Smooth muscle cell (in vitro differentiated cells): ENCODE measurements around the gene PET100. TPM values are rescaled to one million over a fixed set of nuclear protein-coding genes. Genes with fewer than 3 reads are reported as not detected.

Experiments used
- DNase-seq: peaks from one replicate; lab custom pipeline; 2025; ENCODE audit not compliant: unreplicated experiment; lab: John Stamatoyannopoulos, UW
- H2AFZ ChIP-seq: fragments of 200-600 bp; sonication (generic); 2 replicates; pipeline ENCODE4 v1.6.0; 2016; ENCODE audit warnings: antibody characterized with exemption, low read depth, mild to moderate bottlenecking
- H3F3A ChIP-seq: fragments of 200-600 bp; sonication (generic); 2 replicates; pipeline ENCODE4 v1.6.0; 2017; ENCODE audit warnings: antibody characterized with exemption, low read depth
- H3K27ac ChIP-seq: fragments of 200-600 bp; sonication (generic); 2 replicates; pipeline ENCODE4 v1.5.1; 2016; ENCODE audit warnings: low read depth, mild to moderate bottlenecking
- H3K27me3 ChIP-seq: fragments of 200-600 bp; sonication (generic); 2 replicates; pipeline ENCODE4 v1.6.1; 2016; ENCODE audit warnings: low read depth, mild to moderate bottlenecking
- H3K36me3 ChIP-seq: fragments of 200-600 bp; sonication (generic); 2 replicates; pipeline ENCODE4 v1.5.1; 2016; ENCODE audit warnings: low read depth
- H3K4me1 ChIP-seq: fragments of 200-600 bp; sonication (generic); 2 replicates; pipeline ENCODE4 v1.5.1; 2016; ENCODE audit warnings: low read depth
- H3K4me2 ChIP-seq: fragments of 200-600 bp; sonication (generic); 2 replicates; pipeline ENCODE4 v1.6.0; 2016; ENCODE audit warnings: mild to moderate bottlenecking
- H3K4me3 ChIP-seq: fragments of 200-600 bp; sonication (generic); 2 replicates; pipeline ENCODE4 v1.5.1; 2016; ENCODE audit warnings: mild to moderate bottlenecking
- H3K79me2 ChIP-seq: fragments of 200-600 bp; sonication (generic); 2 replicates; pipeline ENCODE4 v1.6.0; 2016; ENCODE audit warnings: low read depth, mild to moderate bottlenecking
- H3K9ac ChIP-seq: fragments of 200-600 bp; sonication (generic); 2 replicates; pipeline ENCODE4 v1.6.0; 2016; ENCODE audit warnings: low read depth
- H3K9me3 ChIP-seq: fragments of 200-600 bp; sonication (generic); replicated peaks from 2 replicates; pipeline ENCODE4 v1.5.1; 2016; ENCODE audit warnings: low read depth
- H4K20me1 ChIP-seq: fragments of 200-600 bp; sonication (generic); 2 replicates; pipeline ENCODE4 v1.6.0; 2016; ENCODE audit warnings: low read depth
- CTCF ChIP-seq: fragments of 200-600 bp; sonication (generic); IDR thresholded peaks from 2 replicates; pipeline ENCODE4 v1.5.1; 2017; ENCODE audit warnings: borderline replicate concordance, mild to moderate bottlenecking, antibody characterized with exemption; ENCODE audit not compliant: insufficient read depth, poor library complexity, severe bottlenecking
- WGBS: methylation state at CpG from one replicate; pipeline ENCODE4 v1.1.7; 2016; ENCODE audit warnings: low lambda C conversion rate; 5-methylcytosine and 5-hydroxymethylcytosine counted together
- polyA plus RNA-seq: library from polyadenylated mRNA; unstranded; fragments of >200 nt; fragmentation: Nextera tagmentation; extraction: Ambion mirVana; gene quantifications from 2 replicates; pipeline ENCODE4 v1.2.1, GENCODE V29; 2016
- total RNA-seq: library from RNA; depleted of rRNA; stranded (reverse); fragments of >200 nt; gene quantifications from 2 replicates; pipeline ENCODE4 v1.2.3, GENCODE V29; 2014

Gene PET100
- total and polyA plus RNA-seq, 2 experiments from 2014 or later: 22.1 to 354 TPM

GRCh38 chr19:7627166-7627565, 2.4 kb upstream of the PET100 start:
- Histone ChIP-seq H3K9ac (no peak overlapping the region), H3K79me2 (peaks cover 45% of the 10 kb centered on the region), H3K4me1 (peaks cover 17% of the 10 kb centered on the region), H3K4me2 (no peak overlapping the region), H4K20me1 (no peaks in the 10 kb centered on the region), H3K27ac (no peak overlapping the region), H3K36me3 (no peaks in the 10 kb centered on the region), H3K9me3 (no peaks in the 10 kb centered on the region), H2AFZ (no peak overlapping the region), H3K4me3 (no peak overlapping the region), H3F3A (no peaks in the 10 kb centered on the region), H3K27me3 (no peaks in the 10 kb centered on the region)
- no peak for DNase-seq
- no peak for TF ChIP-seq CTCF
- 93% methylated on average over 18 of the region's 24 CpGs for WGBS

- H3K4me3 ChIP-seq: peak overlapping the region; percentile 83
- no peaks in the 10 kb centered on the region for H4K20me1 ChIP-seq
- peaks cover 17% of the 10 kb centered on the region for H3K4me1 ChIP-seq
- H3K9ac ChIP-seq: peak overlapping the region; percentile 92
- H3K79me2 ChIP-seq: peaks cover 45% of the 10 kb centered on the region
- no peak for TF ChIP-seq CTCF
- no peaks in the 10 kb centered on the region for H3K36me3 ChIP-seq
- H3K9me3 ChIP-seq: no peaks in the 10 kb centered on the region
- peak overlapping the region; percentile 50 for H3K27ac ChIP-seq
- H3K27me3 ChIP-seq: no peaks in the 10 kb centered on the region
- no peaks in the 10 kb centered on the region for H3F3A ChIP-seq
- H3K4me2 ChIP-seq: peak overlapping the region; percentile 94
- 14% methylated on average over 15 of the region's 15 CpGs for WGBS
- DNase-seq: no peak
- H2AFZ ChIP-seq: peak overlapping the region; percentile 60
These were observed 843 bp upstream of the PET100 start for GRCh38 chr19:7628589-7629311.

GRCh38 chr19:7631577-7631976, 2.0 kb downstream of the PET100 start:
- no peak for TF ChIP-seq CTCF
- H3K4me3 ChIP-seq: no peak overlapping the region
- H3K4me1 ChIP-seq: peaks cover 17% of the 10 kb centered on the region
- WGBS: 95% methylated on average over 12 of the region's 12 CpGs
- no peak overlapping the region for H3K4me2 ChIP-seq
- peaks cover 41% of the 10 kb centered on the region for H3K79me2 ChIP-seq
- no peaks in the 10 kb centered on the region for H3K36me3 ChIP-seq
- no peak overlapping the region for H3K9ac ChIP-seq
- no peak overlapping the region for H3K27ac ChIP-seq
- DNase-seq: no peak
- peaks cover 17% of the 10 kb centered on the region for H3K27me3 ChIP-seq
- H3F3A ChIP-seq: no peaks in the 10 kb centered on the region
- H2AFZ ChIP-seq: no peak overlapping the region
- no peaks in the 10 kb centered on the region for H3K9me3 ChIP-seq
- H4K20me1 ChIP-seq: no peaks in the 10 kb centered on the region
